Right lobe of liver (tissue), 6 donors: ENCODE results near the gene ZXDC. TPM values are rescaled to one million over a fixed set of nuclear protein-coding genes. Genes with fewer than 3 reads are reported as not detected.

Experiments
- ATAC-seq, 4 donors: fragments of 200-7000 bp; cut with Tn5 transposase; one replicate each; pipeline ENCODE4 v1.9.1; 2020; ENCODE audit warnings: mild to moderate bottlenecking in 4 of 4, moderate library complexity in 4 of 4
- DNase-seq, 3 donors: peaks; one replicate each; pipeline ENCODE4 v3.0.0-alpha.2; 2020
- H3K27ac ChIP-seq, 3 donors: fragments of 200-600 bp; one replicate each; pipeline ENCODE4 v1.8.0; 2022
- H3K27me3 ChIP-seq, 2 donors: fragments of 200-600 bp; one replicate each; pipeline ENCODE4 v1.8.0; 2022
- H3K36me3 ChIP-seq, 4 donors: fragments of 200-600 bp; sonication (generic) in 1 of 4; one replicate each; pipeline versions ENCODE4 v1.5.1 to v1.8.0; 2017 to 2022; ENCODE audit warnings: control low read depth in 1 of 4
- H3K4me1 ChIP-seq, 4 donors: fragments of 200-600 bp; sonication (generic) in 1 of 4; one replicate each; pipeline versions ENCODE4 v1.5.1 to v1.8.0; 2017 to 2022; ENCODE audit warnings: control low read depth in 1 of 4
- H3K4me3 ChIP-seq, 3 donors: fragments of 200-600 bp; one replicate each; pipeline ENCODE4 v1.8.0; 2022
- H3K9me3 ChIP-seq, 4 donors: fragments of 200-600 bp; sonication (generic) in 1 of 4; one replicate each; pipeline versions ENCODE4 v1.5.1 to v1.8.0; 2017 to 2022; ENCODE audit warnings: control low read depth in 1 of 4
- CTCF ChIP-seq, 4 donors: fragments of 200-600 bp in 3 of 4; fragments of 450-650 bp in 1 of 4; IDR thresholded peaks; one replicate each; pipeline versions ENCODE4 v1.5.1 to v1.8.0; 2016 to 2022; ENCODE audit warnings: antibody characterized with exemption in 4 of 4, mild to moderate bottlenecking in 2 of 4
- POLR2A ChIP-seq: fragments of 450-650 bp; IDR thresholded peaks from one replicate; pipeline ENCODE4 v1.6.1; 2017; ENCODE audit warnings: antibody characterized with exemption, mild to moderate bottlenecking
- WGBS: methylation state at CpG from one replicate; pipeline ENCODE4 v1.1.6; 2018; ENCODE audit warnings: low coverage, low lambda C conversion rate; ENCODE audit not compliant: insufficient coverage; ENCODE audit errors: missing lambda C conversion rate; 5-methylcytosine and 5-hydroxymethylcytosine counted together
- intact Hi-C, 2 donors: fragments of 100-400 bp; cut with DNase I; formaldehyde crosslinking; loops; one replicate each; pipeline versions ENCODE4 v1.11.2 to v1.14.1; 2022
- total RNA-seq, 6 experiments: library from RNA; depleted of rRNA in 2 of 6; stranded (reverse); fragments of >200 nt in 2 of 6; fragmentation: NEBNext Ultra II Directional in 3 of 6; extraction: Animal tissue kit (Norgen Biotek cat#: 25700) in 3 of 6; gene quantifications; one replicate each; pipeline versions ENCODE4 v1.1.0 to v1.2.4, GENCODE V29; 2016 to 2023
- donor health status: DM: no; HTN: yes; CAD: no.
- donor health status: DM: no; HTN: no; CAD: no.
- donor health status: DM: no; HTN: no; CAD: no.
- donor health status: DM: no; HTN: yes; CAD: no.
- donor health status: DM: no; HTN: yes; CAD: no.

Gene ZXDC
- total RNA-seq, 6 experiments from 2014 or later: 16.4 to 30.2 (median 24.0) TPM

- DNase-seq: peak; percentile 17 to 49 (median 36)
- Histone ChIP-seq H3K36me3 (peaks cover under 1 to 71% (median 42%) of the 10 kb centered on the region in 4 donors), H3K9me3 (no peaks in the 10 kb centered on the region), H3K27ac (peak overlapping the region; percentile 53 to 85 (median 74)), H3K4me3 (no peak overlapping the region), H3K4me1 (peaks cover 3 to 75% (median 45%) of the 10 kb centered on the region in 4 donors), H3K27me3 (no peaks in the 10 kb centered on the region)
- TF ChIP-seq CTCF (IDR thresholded peaks at IDR 0.05): no peak
- TF ChIP-seq POLR2A: no peak
- intact Hi-C loops: no loop called here
- no peak for ATAC-seq
- WGBS: no CpG with 5 or more reads among the region's 11 CpGs
These were observed 10.7 kb downstream of the ZXDC start for GRCh38 chr3:126464997-126465396.

GRCh38 chr3:126464494-126464893 lies 11.2 kb downstream of the ZXDC start:
- DNase-seq (peak; percentile 8 to 44 (median 12)), ATAC-seq (peak in 1 of 4 donors; percentile 1)
- peaks cover 3 to 80% (median 47%) of the 10 kb centered on the region in 4 donors for H3K4me1 ChIP-seq
- 50% methylated on average over 2 of the region's 4 CpGs for WGBS
- H3K9me3 ChIP-seq: no peaks in the 10 kb centered on the region
- peaks cover 0 to 70% (median 38%) of the 10 kb centered on the region in 4 donors for H3K36me3 ChIP-seq
- H3K27ac ChIP-seq: peak overlapping the region; percentile 53 to 85 (median 74)
- intact Hi-C loops: no loop called here
- TF ChIP-seq CTCF (IDR thresholded peaks at IDR 0.05) (no peak), POLR2A (no peak)
- no peak overlapping the region for H3K4me3 ChIP-seq
- no peaks in the 10 kb centered on the region for H3K27me3 ChIP-seq

- Histone ChIP-seq H3K36me3 (peaks cover 0 to 66% (median 37%) of the 10 kb centered on the region in 4 donors), H3K4me1 (peaks cover 3 to 84% (median 49%) of the 10 kb centered on the region in 4 donors), H3K4me3 (no peak overlapping the region), H3K27me3 (no peaks in the 10 kb centered on the region), H3K9me3 (no peaks in the 10 kb centered on the region), H3K27ac (peak overlapping the region; percentile 53 to 85 (median 74))
- peak in 2 of 3 donors; percentile 61 to 69 for DNase-seq
- TF ChIP-seq CTCF (IDR thresholded peaks at IDR 0.05): no peak
- no peak for TF ChIP-seq POLR2A
- ATAC-seq: peak; percentile 29 to 45 (median 41)
- intact Hi-C loops: no loop called here
- 54% methylated on average over 4 of the region's 4 CpGs for WGBS
These were observed 11.6 kb downstream of the ZXDC start for GRCh38 chr3:126464093-126464492.

GRCh38 chr3:126463521-126463920 lies 12.2 kb downstream of the ZXDC start:
- peak overlapping the region in 1 of 3 donors; percentile 85 for H3K27ac ChIP-seq
- H3K4me3 ChIP-seq: no peak overlapping the region
- peaks cover 3 to 86% (median 47%) of the 10 kb centered on the region in 4 donors for H3K4me1 ChIP-seq
- intact Hi-C loops: no loop called here
- TF ChIP-seq POLR2A: no peak
- H3K36me3 ChIP-seq: peaks cover 0 to 61% (median 34%) of the 10 kb centered on the region in 4 donors
- no peaks in the 10 kb centered on the region for H3K27me3 ChIP-seq
- no peaks in the 10 kb centered on the region for H3K9me3 ChIP-seq
- 88% methylated on average over 2 of the region's 2 CpGs for WGBS
- ATAC-seq: no peak
- no peak for DNase-seq

- no peaks in the 10 kb centered on the region for H3K27me3 ChIP-seq
- TF ChIP-seq POLR2A: no peak
- TF ChIP-seq CTCF (IDR thresholded peaks at IDR 0.05): no peak
- no peaks in the 10 kb centered on the region for H3K9me3 ChIP-seq
- H3K4me1 ChIP-seq: peaks cover 3 to 74% (median 34%) of the 10 kb centered on the region in 4 donors
- H3K4me3 ChIP-seq: no peak overlapping the region
- ATAC-seq (no peak), DNase-seq (peak in 2 of 3 donors; percentile 36 to 41)
- 83% methylated on average over 1 of the region's 17 CpGs for WGBS
- H3K27ac ChIP-seq: peak overlapping the region in 1 of 3 donors; percentile 85
- intact Hi-C loops: no loop called here
- H3K36me3 ChIP-seq: peaks cover 0 to 59% (median 30%) of the 10 kb centered on the region in 4 donors
These were observed 14.1 kb downstream of the ZXDC start for GRCh38 chr3:126461450-126462070.
